Activated CD4-positive, CD25-positive, alpha-beta regulatory T cell treated with anti-CD3 and anti-CD28 coated beads, Interleukin-2, amount 50 U/mL, for 72 hours (primary cell): Measurements from ENCODE around the gene FTH1.
A peak's percentile ranks its signal among the peaks of the same experiment; 100 is the strongest.
"Not testable (repeated sequence)": the region's sequence is repeated elsewhere in the genome, so short reads cannot be mapped to it uniquely, and the experiment has no call there.

Source experiments
- DNase-seq: peaks from one replicate; pipeline ENCODE4 v3.0.0; 2021

FTH1 gene

GRCh38 chr11:61963282-61964057 lies 4.0 kb downstream of the FTH1 start:
- DNase-seq, result no peak

GRCh38 chr11:61963016-61963281 lies 4.5 kb downstream of the FTH1 start:
- no peak for DNase-seq

GRCh38 chr11:61962213-61963015 lies 5.0 kb downstream of the FTH1 start:
- no peak for DNase-seq

GRCh38 chr11:61961570-61962212 lies 5.7 kb downstream of the FTH1 start:
- no peak for DNase-seq

- DNase-seq, result peak; percentile 0
These were observed 6.9 kb downstream of the FTH1 start for GRCh38 chr11:61960532-61960931.

GRCh38 chr11:61959678-61960077 lies 7.8 kb downstream of the FTH1 start:
- peak; percentile 16 for DNase-seq

GRCh38 chr11:61959114-61959513 lies 8.3 kb downstream of the FTH1 start:
- peak; percentile 25 for DNase-seq

- no peak for DNase-seq
These were observed 8.8 kb downstream of the FTH1 start for GRCh38 chr11:61958590-61958989.

- no peak for DNase-seq
These were observed 10.2 kb downstream of the FTH1 start for GRCh38 chr11:61957021-61957770.

- no peak for DNase-seq
These were observed 11.0 kb downstream of the FTH1 start for GRCh38 chr11:61956191-61957020.

GRCh38 chr11:61955422-61956135 lies 11.9 kb downstream of the FTH1 start:
- no peak for DNase-seq

GRCh38 chr11:61954851-61955421 lies 12.5 kb downstream of the FTH1 start:
- DNase-seq, result no peak

GRCh38 chr11:61954106-61954850 lies 13.2 kb downstream of the FTH1 start:
- DNase-seq, result no peak

GRCh38 chr11:61953632-61954031 lies 13.8 kb downstream of the FTH1 start:
- DNase-seq, result not testable (repeated sequence)

GRCh38 chr11:61952882-61953281 lies 14.6 kb downstream of the FTH1 start:
- no peak for DNase-seq

- DNase-seq, result no peak
These were observed 15.8 kb downstream of the FTH1 start for GRCh38 chr11:61951484-61952135.

GRCh38 chr11:61950035-61950547 lies 17.3 kb downstream of the FTH1 start, which contains the start of gene BEST1:
TSS of gene BEST1 (plus strand) at chr11:61950351. CDS start at chr11:61951807, 1,456 bp downstream.
- no peak for DNase-seq

GRCh38 chr11:61949169-61950034 lies 18.0 kb downstream of the FTH1 start:
- no peak for DNase-seq

- no peak for DNase-seq
These were observed 18.9 kb downstream of the FTH1 start for GRCh38 chr11:61948505-61948904.
